HEK293T (cell line): ENCODE data around the gene DDX6.

ENCODE experiments used
- ARNT ChIP-seq: fragments of 450-650 bp; IDR thresholded peaks from 2 replicates; pipeline ENCODE4 v1.6.1; 2017; ENCODE audit warnings: mild to moderate bottlenecking
- CTBP1 ChIP-seq: fragments of 450-650 bp; IDR thresholded peaks from 2 replicates; pipeline ENCODE4 v1.6.1; 2016; ENCODE audit warnings: borderline replicate concordance
- FOXA1 ChIP-seq: fragments of 450-650 bp; IDR thresholded peaks from 2 replicates; pipeline ENCODE4 v1.6.1; 2016; ENCODE audit warnings: mild to moderate bottlenecking
- FOXK2 ChIP-seq: fragments of 450-650 bp; IDR thresholded peaks from 2 replicates; pipeline ENCODE4 v1.6.1; 2016; ENCODE audit warnings: mild to moderate bottlenecking
- FOXM1 ChIP-seq: fragments of 450-650 bp; IDR thresholded peaks from 2 replicates; pipeline ENCODE4 v1.6.1; 2017; ENCODE audit warnings: mild to moderate bottlenecking, borderline replicate concordance
- HDGF ChIP-seq: fragments of 450-650 bp; IDR thresholded peaks from 2 replicates; pipeline ENCODE4 v1.6.1; 2017; ENCODE audit warnings: antibody characterized with exemption, borderline replicate concordance
- L3MBTL2 ChIP-seq: fragments of 450-650 bp; conservative IDR thresholded peaks from 2 replicates; pipeline ENCODE4 v1.6.1; 2016; ENCODE audit warnings: mild to moderate bottlenecking
- SP1 ChIP-seq: fragments of 450-650 bp; IDR thresholded peaks from 2 replicates; pipeline ENCODE4 v1.6.1; 2017
- ZNF384 ChIP-seq: fragments of 450-650 bp; IDR thresholded peaks from 2 replicates; pipeline ENCODE4 v1.6.1; 2016
- TF ChIP-seq, protein P1 (sequence below): fragments of 450-650 bp; IDR thresholded peaks from 2 replicates; pipeline ENCODE4 v1.6.1; 2016

DNA sequence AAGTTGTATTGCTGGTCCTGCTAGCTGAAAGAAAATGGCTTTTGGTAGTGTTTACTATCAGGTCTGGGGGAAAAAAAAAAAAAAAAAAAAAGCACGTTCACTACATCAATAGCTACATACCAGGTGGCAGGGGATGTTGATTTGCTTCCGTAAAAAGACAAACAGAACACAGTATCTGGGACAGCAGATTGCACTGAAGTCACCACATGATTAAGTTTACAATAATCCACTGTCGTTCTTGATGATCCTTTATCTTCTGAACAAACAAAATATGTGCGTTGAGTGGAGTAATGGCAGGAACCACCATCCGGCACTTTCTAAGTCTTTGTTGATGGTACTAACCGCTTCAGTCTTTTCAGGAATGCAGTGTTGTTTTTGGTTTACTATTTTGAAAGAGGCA lies 48.7 kb downstream of the DDX6 start:
- no peak for TF ChIP-seq L3MBTL2
- no peak for TF ChIP-seq FOXM1
- TF ChIP-seq SP1, result no peak
- no peak for TF ChIP-seq FOXA1
- TF ChIP-seq ZNF384, result no peak
- TF ChIP-seq ARNT, result no peak
- no peak for TF ChIP-seq HDGF
- TF ChIP-seq, protein P1, sequence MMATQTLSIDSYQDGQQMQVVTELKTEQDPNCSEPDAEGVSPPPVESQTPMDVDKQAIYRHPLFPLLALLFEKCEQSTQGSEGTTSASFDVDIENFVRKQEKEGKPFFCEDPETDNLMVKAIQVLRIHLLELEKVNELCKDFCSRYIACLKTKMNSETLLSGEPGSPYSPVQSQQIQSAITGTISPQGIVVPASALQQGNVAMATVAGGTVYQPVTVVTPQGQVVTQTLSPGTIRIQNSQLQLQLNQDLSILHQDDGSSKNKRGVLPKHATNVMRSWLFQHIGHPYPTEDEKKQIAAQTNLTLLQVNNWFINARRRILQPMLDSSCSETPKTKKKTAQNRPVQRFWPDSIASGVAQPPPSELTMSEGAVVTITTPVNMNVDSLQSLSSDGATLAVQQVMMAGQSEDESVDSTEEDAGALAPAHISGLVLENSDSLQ, result no peak
- TF ChIP-seq FOXK2, result no peak
- no peak for TF ChIP-seq CTBP1
